Measurements from ENCODE around the gene ZNF219.

DNA sequence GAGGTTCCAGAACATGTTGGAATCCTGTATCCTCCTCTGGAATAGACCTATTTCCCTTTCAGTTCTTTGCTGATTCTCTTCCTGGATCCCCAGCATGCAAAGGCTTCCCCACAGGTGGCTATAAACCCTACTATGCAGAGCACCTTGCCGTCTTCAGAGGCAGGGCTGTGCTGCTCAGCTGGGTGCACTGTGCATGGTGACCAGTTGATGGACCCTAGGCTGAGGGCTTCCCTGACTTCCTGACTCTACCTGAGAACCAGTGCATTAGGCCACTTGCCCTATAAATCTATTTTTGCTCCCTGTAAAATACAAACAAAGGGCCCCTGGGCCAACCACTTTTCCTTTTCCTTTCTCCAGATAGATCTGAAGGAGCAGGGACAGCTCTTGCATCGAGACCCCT, 14.1 kb downstream of the ZNF219 start:
- TF ChIP-seq POLR2AphosphoS5 (IDR thresholded peaks at IDR 0.05; ENCODE audit: low read depth, low read length) (no peak), TAF1 (IDR thresholded peaks at IDR 0.05; ENCODE audit: low read depth, low read length) (no peak), POLR2A (IDR thresholded peaks at IDR 0.05; ENCODE audit: low read depth, low read length) (no peak), PAX5 (IDR thresholded peaks at IDR 0.05; ENCODE audit: insufficient read depth, low read length, severe bottlenecking) (no peak)
